Spleen (tissue), 7 donors: ENCODE data around the gene LCN9.

ENCODE experiments used
- CTCF ChIP-seq, 11 experiments: fragments of 200-600 bp in 7 of 11; fragments of 450-650 bp in 4 of 11; sonication (generic) in 4 of 11; IDR thresholded peaks in 8 of 11; conservative IDR thresholded peaks in 3 of 11; 1 replicate in 7 of 11; 2 replicates in 4 of 11; pipeline versions ENCODE4 v1.4.0 to v1.8.0; 2016 to 2021; ENCODE audit warnings: antibody characterized with exemption in 11 of 11, inconsistent platforms in 4 of 11, mild to moderate bottlenecking in 1 of 11
- POLR2A ChIP-seq, 3 donors: fragments of 450-650 bp; IDR thresholded peaks; one replicate each; pipeline ENCODE4 v1.5.1; 2017; ENCODE audit warnings: antibody characterized with exemption in 3 of 3, mild to moderate bottlenecking in 1 of 3
- POLR2AphosphoS5 ChIP-seq, 3 donors: sonication (generic); formaldehyde crosslinking; IDR thresholded peaks; one replicate each; pipeline ENCODE4 v1.5.1; 2017; ENCODE audit warnings: antibody characterized with exemption in 3 of 3
- donor health status: DM: no; HTN: no; CAD: no; lungs with moderate emphysema.
- donor health status: DM: no; HTN: no; CAD: no.
- donor health status: DM: no; HTN: no; CAD: no.

GRCh38 chr9:135670721-135671590 lies 7.8 kb downstream of the LCN9 start:
- no peak for TF ChIP-seq POLR2A (IDR thresholded peaks at IDR 0.05)
- TF ChIP-seq CTCF (IDR thresholded peaks at IDR 0.05 in 8 of 11, conservative IDR thresholded peaks at IDR 0.05 in 3 of 11) = no peak
- no peak for TF ChIP-seq POLR2AphosphoS5 (IDR thresholded peaks at IDR 0.05)
